Frontal cortex (tissue), 4 donors: Measurements from ENCODE around the gene STON2. TPM values are rescaled to one million over a fixed set of nuclear protein-coding genes. Genes with fewer than 3 reads are reported as not detected.
"Not testable (repeated sequence)": the region's sequence is repeated elsewhere in the genome, so short reads cannot be mapped to it uniquely, and the experiment has no call there.

Experiments
- DNase-seq, 2 donors: peaks; one replicate each; pipeline ENCODE4 v3.0.0; 2012; ENCODE audit warnings: low spot score in 2 of 2
- FAIRE-seq: peaks from 2 replicates; lab custom pipeline; 2012; peaks lifted over from hg19 to GRCh38; lab: Jason Lieb, UNC
- total RNA-seq: library from RNA; depleted of rRNA; stranded (reverse); fragments of >200 nt; gene quantifications from one replicate; pipeline ENCODE4 v1.2.3, GENCODE V29; 2014
- donor health status: control.
- donor health status: control.
- donor health status: control.

STON2 gene
- total RNA-seq, 1 donor from 2014 or later, result 19.2 TPM

GRCh38 chr14:81275305-81276072 lies 124.6 kb downstream of the STON2 start:
- peak in 1 of 2 donors; percentile 17 for DNase-seq
- no peak for FAIRE-seq

- DNase-seq, result no peak
- FAIRE-seq, result no peak
Measured at GRCh38 chr14:81273961-81274575, 126.1 kb downstream of the STON2 start.

- FAIRE-seq, result no peak
- DNase-seq, result no peak
Measured at GRCh38 chr14:81273521-81273920, 126.6 kb downstream of the STON2 start.

- DNase-seq (no peak), FAIRE-seq (no peak)
Measured at GRCh38 chr14:81272317-81272716, 127.8 kb downstream of the STON2 start.

GRCh38 chr14:81269979-81270375 lies 130.1 kb downstream of the STON2 start:
- DNase-seq (no peak), FAIRE-seq (no peak)

- peak; percentile 55 to 72 for DNase-seq
- peak; percentile 88 for FAIRE-seq
Measured at GRCh38 chr14:81269100-81269978, 130.8 kb downstream of the STON2 start.

- FAIRE-seq (no peak), DNase-seq (no peak)
Measured at GRCh38 chr14:81268016-81268416, 132.1 kb downstream of the STON2 start.

GRCh38 chr14:81265636-81266169 lies 134.4 kb downstream of the STON2 start:
- FAIRE-seq (no peak), DNase-seq (no peak)

GRCh38 chr14:81264671-81265070 lies 135.5 kb downstream of the STON2 start:
- DNase-seq (no peak), FAIRE-seq (no peak)

- DNase-seq, result no peak
- FAIRE-seq, result no peak
Measured at GRCh38 chr14:81263777-81264410, 136.2 kb downstream of the STON2 start.

GRCh38 chr14:81261176-81261575 lies 138.9 kb downstream of the STON2 start:
- DNase-seq (no peak), FAIRE-seq (no peak)

- no peak for FAIRE-seq
- DNase-seq, result no peak
Measured at GRCh38 chr14:81260732-81261131, 139.4 kb downstream of the STON2 start.

- FAIRE-seq (no peak), DNase-seq (no peak)
Measured at GRCh38 chr14:81256289-81256960, 143.7 kb downstream of the STON2 start.

- DNase-seq (no peak), FAIRE-seq (no peak)
Measured at GRCh38 chr14:81252278-81252677, 147.8 kb downstream of the STON2 start.

GRCh38 chr14:81247271-81247766 lies 152.8 kb downstream of the STON2 start:
- no peak for FAIRE-seq
- no peak for DNase-seq

- DNase-seq (no peak), FAIRE-seq (no peak)
Measured at GRCh38 chr14:81246461-81247270, 153.5 kb downstream of the STON2 start.

- DNase-seq, result no peak
- no peak for FAIRE-seq
Measured at GRCh38 chr14:81245771-81246170, 154.4 kb downstream of the STON2 start.

GRCh38 chr14:81244431-81244830 lies 155.7 kb downstream of the STON2 start:
- DNase-seq, result not testable (repeated sequence)

More at GRCh38 chr14:81244431-81244830, 155.7 kb downstream of the STON2 start:
- not testable (repeated sequence) for FAIRE-seq
